T-helper 1 cell treated with Interleukin-12 subunit alpha and Interleukin-12 subunit beta and Interleukin-4 antibody, amounts not matched to agents 30 ng/mL and 1 ng/mL, for 36 hours (primary cell): ENCODE measurements around the gene BAZ2B. TPM values are rescaled to one million over a fixed set of nuclear protein-coding genes. Genes with fewer than 3 reads are reported as not detected.

Source experiments
- intact Hi-C: fragments of 100-400 bp; cut with micrococcal nuclease; formaldehyde crosslinking; loops from one replicate; pipeline ENCODE4 v1.15.1; 2024
- total RNA-seq: library from RNA; stranded (reverse); gene quantifications from 2 replicates; pipeline ENCODE4 v1.2.3, GENCODE V29; 2022

Gene BAZ2B
- total RNA-seq, 1 donor from 2014 or later: 8.7 TPM

- intact Hi-C loops: no loop called here
Measured at GRCh38 chr2:159468257-159468656, 148.1 kb downstream of the BAZ2B start.

GRCh38 chr2:159462961-159463360 lies 153.4 kb downstream of the BAZ2B start:
- intact Hi-C loops: no loop called here

GRCh38 chr2:159462201-159462785 lies 154.1 kb downstream of the BAZ2B start:
- intact Hi-C loops: no loop called here

GRCh38 chr2:159461076-159461475 lies 155.3 kb downstream of the BAZ2B start:
- intact Hi-C loops: no loop called here

GRCh38 chr2:159460227-159460626 lies 156.1 kb downstream of the BAZ2B start:
- intact Hi-C loops: no loop called here

GRCh38 chr2:159459279-159459678 lies 157.1 kb downstream of the BAZ2B start:
- intact Hi-C loops: no loop called here

GRCh38 chr2:159457589-159457988 lies 158.8 kb downstream of the BAZ2B start:
- intact Hi-C loops: no loop called here

GRCh38 chr2:159456500-159457426 lies 159.6 kb downstream of the BAZ2B start:
- intact Hi-C loops: no loop called here

GRCh38 chr2:159455330-159455918 lies 160.9 kb downstream of the BAZ2B start:
- intact Hi-C loops: no loop called here

- intact Hi-C loops: loop anchor here (5.0 kb wide), 1 partner anchor 202 kb away; no protein-coding TSS in a partner anchor
Measured at GRCh38 chr2:159454185-159454584, 162.2 kb downstream of the BAZ2B start.

- intact Hi-C loops: loop anchor here (5.0 kb wide), 1 partner anchor 198 kb away; no protein-coding TSS in a partner anchor
Measured at GRCh38 chr2:159450180-159450579, 166.2 kb downstream of the BAZ2B start.

- intact Hi-C loops: loop anchor here (5.0 kb wide), 1 partner anchor 197 kb away; no protein-coding TSS in a partner anchor
Measured at GRCh38 chr2:159449504-159450124, 166.7 kb downstream of the BAZ2B start.

- intact Hi-C loops: no loop called here
Measured at GRCh38 chr2:159446817-159447216, 169.5 kb downstream of the BAZ2B start.

- intact Hi-C loops: no loop called here
Measured at GRCh38 chr2:159446201-159446600, 170.1 kb downstream of the BAZ2B start.

- intact Hi-C loops: no loop called here
Measured at GRCh38 chr2:159445307-159445706, 171.0 kb downstream of the BAZ2B start.

- intact Hi-C loops: no loop called here
Measured at GRCh38 chr2:159444754-159445153, 171.6 kb downstream of the BAZ2B start.

- intact Hi-C loops: no loop called here
Measured at GRCh38 chr2:159442159-159442852, 174.0 kb downstream of the BAZ2B start.

- intact Hi-C loops: no loop called here
Measured at GRCh38 chr2:159441182-159441581, 175.2 kb downstream of the BAZ2B start.

GRCh38 chr2:159439421-159439820 lies 176.9 kb downstream of the BAZ2B start:
- intact Hi-C loops: no loop called here

- intact Hi-C loops: no loop called here
Measured at GRCh38 chr2:159438720-159439353, 177.5 kb downstream of the BAZ2B start.

GRCh38 chr2:159438284-159438683 lies 178.1 kb downstream of the BAZ2B start:
- intact Hi-C loops: no loop called here
